Stomach (tissue), 4 donors: ENCODE data around the gene GPC6.

Experiments used
- POLR2A ChIP-seq, 4 donors: fragments of 450-650 bp; IDR thresholded peaks; one replicate each; pipeline ENCODE4 v1.6.1; 2016; ENCODE audit warnings: antibody characterized with exemption in 4 of 4, control low read depth in 2 of 4, mild to moderate bottlenecking in 1 of 4, moderate library complexity in 1 of 4
- TF ChIP-seq, protein P1 (sequence below), 7 experiments: fragments of 450-650 bp in 4 of 7; fragments of 200-600 bp in 3 of 7; sonication (generic) in 3 of 7; IDR thresholded peaks; one replicate each; pipeline ENCODE4 v1.5.1; 2016 to 2019; ENCODE audit warnings: antibody characterized with exemption in 7 of 7, control low read depth in 2 of 7, mild to moderate bottlenecking in 1 of 7

DNA sequence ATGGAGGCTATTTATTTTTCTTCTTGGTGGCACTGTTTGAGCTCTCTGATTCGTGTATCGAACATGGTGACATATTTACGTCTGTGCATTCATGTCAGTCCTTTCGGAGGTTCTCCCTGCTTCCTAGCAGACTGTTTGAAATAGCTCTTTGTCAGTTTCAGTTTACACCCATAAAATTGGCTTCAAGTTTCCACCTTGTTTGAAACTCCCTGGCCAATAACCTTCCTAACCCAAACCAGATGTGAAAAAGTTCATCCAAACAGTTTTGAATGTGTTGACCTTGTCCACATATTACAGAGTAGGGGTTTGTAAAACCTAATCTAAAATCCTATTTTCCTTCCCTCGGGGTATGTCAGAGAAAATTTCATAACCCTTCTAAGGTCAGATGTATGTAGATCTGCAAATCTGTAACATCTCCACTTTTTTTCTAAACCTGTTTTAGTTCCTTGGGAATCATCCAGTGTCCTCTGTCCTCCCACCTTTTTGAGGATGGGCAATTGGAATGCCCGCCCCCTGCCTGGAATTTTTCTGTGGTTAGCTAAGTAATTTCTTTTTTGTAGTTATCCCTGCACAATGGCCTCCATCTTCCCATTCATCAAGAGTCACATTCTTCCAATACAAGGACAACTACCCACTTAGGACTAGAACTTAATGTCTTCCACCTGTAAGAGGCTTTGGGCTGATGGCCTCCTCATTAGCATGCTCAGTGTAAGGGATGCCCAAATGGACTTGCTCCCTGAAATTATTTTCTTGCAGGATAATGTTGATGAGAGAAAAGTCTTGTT is 499.8 kb downstream of the GPC6 start:
- TF ChIP-seq, protein P1, sequence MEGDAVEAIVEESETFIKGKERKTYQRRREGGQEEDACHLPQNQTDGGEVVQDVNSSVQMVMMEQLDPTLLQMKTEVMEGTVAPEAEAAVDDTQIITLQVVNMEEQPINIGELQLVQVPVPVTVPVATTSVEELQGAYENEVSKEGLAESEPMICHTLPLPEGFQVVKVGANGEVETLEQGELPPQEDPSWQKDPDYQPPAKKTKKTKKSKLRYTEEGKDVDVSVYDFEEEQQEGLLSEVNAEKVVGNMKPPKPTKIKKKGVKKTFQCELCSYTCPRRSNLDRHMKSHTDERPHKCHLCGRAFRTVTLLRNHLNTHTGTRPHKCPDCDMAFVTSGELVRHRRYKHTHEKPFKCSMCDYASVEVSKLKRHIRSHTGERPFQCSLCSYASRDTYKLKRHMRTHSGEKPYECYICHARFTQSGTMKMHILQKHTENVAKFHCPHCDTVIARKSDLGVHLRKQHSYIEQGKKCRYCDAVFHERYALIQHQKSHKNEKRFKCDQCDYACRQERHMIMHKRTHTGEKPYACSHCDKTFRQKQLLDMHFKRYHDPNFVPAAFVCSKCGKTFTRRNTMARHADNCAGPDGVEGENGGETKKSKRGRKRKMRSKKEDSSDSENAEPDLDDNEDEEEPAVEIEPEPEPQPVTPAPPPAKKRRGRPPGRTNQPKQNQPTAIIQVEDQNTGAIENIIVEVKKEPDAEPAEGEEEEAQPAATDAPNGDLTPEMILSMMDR (IDR thresholded peaks at IDR 0.05) = no peak
- TF ChIP-seq POLR2A (IDR thresholded peaks at IDR 0.05) = no peak
